GM12874 (cell line): ENCODE measurements around the gene CNTNAP1.

ENCODE experiments used
- TF ChIP-seq, protein P1 (sequence below): IDR thresholded peaks from 2 replicates; pipeline ENCODE4 v1.5.1; 2011; ENCODE audit warnings: low read depth, mild to moderate bottlenecking, control low read depth, low read length, moderate library complexity; ENCODE audit not compliant: insufficient read depth

CNTNAP1 gene

DNA sequence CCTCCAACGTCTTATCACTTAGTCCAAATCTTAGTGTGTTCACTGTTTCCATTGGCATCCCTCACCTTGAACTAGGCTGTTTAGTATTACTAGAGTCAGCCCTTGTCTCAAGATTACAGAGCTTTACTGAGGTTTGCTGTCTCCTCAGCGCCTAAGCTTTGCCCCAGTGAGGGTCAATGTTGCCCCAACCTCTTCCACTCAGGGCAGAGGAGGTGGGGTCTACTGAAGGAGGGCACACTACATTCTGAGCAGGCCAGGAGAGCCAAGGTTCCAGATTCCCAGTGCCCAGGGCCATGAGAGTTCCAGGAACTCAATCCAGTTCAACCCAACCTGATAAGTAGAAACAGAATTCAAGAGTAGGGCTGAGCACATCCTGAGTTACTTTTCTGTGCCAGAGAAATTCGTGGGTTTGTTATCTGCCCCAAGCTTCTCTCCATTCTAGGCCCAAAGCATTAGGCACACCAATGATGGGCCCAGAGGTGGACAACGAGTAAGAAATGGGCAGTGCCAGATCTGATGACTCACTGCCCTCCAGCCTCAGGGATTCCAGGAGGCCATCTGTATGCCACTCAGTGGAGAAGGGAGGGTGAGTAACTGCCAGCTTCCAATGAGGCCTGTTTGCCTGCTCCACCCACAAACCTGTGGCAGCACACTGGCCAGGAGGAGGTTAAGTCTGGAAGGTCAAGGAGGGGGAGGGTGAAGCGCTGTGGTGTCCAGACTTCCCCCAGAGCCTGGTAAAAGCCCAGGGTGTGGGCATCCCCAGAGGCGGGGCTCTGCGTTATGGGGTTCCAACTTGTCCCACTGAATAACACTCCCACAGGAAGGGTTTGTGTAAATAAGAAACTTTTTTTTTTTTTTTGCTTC is 15.0 kb upstream of the CNTNAP1 start:
- TF ChIP-seq, protein P1, sequence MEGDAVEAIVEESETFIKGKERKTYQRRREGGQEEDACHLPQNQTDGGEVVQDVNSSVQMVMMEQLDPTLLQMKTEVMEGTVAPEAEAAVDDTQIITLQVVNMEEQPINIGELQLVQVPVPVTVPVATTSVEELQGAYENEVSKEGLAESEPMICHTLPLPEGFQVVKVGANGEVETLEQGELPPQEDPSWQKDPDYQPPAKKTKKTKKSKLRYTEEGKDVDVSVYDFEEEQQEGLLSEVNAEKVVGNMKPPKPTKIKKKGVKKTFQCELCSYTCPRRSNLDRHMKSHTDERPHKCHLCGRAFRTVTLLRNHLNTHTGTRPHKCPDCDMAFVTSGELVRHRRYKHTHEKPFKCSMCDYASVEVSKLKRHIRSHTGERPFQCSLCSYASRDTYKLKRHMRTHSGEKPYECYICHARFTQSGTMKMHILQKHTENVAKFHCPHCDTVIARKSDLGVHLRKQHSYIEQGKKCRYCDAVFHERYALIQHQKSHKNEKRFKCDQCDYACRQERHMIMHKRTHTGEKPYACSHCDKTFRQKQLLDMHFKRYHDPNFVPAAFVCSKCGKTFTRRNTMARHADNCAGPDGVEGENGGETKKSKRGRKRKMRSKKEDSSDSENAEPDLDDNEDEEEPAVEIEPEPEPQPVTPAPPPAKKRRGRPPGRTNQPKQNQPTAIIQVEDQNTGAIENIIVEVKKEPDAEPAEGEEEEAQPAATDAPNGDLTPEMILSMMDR = no peak

DNA sequence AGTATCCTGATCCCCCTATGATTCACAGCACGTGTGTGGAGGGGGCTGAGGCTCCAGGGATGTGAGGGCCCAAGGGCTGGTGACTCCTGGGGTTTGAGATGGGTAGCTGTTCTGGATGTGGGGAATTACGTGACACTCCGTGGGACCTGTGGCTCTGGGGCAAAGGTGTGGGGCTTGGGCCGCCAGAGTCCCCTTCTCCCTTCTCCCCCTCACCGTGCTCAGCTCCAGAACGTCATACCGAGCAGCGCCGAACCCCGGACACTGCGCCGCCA is 12.7 kb upstream of the CNTNAP1 start:
- TF ChIP-seq, protein P1 = no peak

DNA sequence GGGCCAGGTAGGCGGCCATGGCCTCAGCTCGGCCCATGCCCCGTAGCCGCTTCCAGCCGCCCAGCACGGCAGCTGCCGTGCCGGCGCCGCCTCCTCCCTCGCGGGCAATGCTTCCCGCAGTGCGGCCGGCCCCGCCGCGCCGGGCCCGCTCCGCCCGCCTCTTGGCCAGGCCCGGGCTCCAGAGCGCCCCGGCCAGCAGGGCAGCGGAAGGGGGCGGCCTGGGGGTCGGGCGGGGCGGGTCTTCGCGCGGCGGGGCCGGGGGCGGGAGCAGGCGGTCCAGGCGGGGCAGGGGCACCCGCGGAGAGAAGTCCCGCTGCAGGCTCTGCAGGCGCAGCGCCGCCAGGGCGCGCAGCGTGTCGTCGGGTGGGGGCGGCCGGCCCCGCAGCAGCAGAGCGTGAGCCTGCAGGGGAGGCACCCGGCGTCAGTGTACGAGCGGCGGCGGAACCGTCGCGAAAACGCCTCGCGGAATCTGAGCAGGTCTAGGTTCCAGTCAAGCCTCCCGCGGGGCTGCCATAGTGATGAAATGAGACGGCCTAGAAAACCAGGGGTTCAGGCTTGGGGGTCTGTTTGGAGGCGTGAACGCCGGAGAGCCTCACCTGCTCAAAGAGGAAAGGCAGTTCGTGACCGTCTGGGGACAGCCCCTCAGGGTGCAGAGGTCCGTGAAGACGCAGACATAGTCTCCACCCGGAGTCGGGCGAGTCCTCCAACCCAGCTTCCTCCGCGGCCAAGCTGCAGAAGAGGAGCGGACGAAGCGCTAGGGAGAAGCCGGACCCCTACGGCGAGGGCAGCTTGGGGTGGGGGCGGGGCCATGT is 12.1 kb upstream of the CNTNAP1 start:
- TF ChIP-seq, protein P1 = no peak

DNA sequence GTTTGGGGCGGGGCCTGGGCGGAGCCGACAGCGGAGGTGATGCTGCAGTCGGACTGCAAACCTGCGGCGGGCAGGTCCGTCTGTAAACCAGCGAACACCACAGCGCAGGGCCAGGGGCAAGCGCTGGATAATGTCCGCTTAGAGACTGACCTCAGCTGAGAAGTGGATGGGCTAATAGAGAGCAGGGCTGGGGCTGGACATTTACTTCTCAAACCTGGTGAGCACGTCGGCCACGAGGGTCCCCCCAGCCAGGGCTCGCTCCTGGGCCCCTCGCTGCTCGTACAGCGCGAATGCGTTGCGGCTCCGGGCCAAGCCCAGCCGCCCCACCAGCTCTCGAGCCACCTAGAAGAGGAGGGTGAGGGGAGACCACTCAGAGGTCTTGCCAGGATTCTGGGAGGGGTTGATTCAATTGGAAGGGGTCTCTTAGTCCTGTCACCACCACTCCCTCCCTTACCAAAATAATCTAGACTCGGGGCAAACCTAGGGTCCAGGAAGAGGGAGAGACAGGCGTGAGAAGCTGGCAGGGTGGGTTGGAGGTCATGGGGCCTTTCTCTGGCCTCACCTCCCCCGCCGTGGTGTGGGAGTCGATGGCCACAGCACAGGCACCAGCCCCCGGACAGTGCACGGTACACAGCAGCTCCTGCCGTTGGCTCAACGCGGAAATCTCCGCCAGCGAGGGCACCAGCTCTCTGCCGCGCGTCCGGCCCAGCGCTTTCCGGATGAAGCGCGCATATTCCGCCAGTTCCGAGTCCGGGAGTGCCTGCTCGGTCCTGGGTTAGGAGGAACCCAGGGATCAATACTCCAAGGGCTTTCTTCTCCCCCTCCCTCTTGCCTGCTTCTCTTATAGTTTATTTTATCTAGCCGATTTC is 11.3 kb upstream of the CNTNAP1 start:
- TF ChIP-seq, protein P1 = no peak

DNA sequence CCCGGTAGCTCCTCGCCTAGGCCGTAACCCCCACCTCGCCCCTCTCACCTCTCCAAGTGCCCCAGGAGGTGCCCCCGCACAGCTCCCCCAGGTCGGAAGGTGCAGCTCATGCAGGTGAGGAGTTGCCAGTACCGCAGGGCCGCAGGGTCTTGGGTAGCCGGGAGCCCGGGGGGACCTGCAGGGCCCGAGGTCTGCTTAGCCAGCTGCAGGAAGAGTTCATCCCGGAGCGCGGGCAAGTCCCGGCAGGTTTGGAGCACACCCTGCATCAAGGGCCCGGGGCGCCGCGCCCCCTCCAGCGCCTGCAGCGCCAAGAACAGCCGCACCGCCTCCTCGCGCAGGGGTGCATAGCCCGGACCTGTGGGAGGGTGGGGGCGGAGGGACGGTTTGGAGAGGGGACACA is 10.3 kb upstream of the CNTNAP1 start:
- TF ChIP-seq, protein P1 = no peak

DNA sequence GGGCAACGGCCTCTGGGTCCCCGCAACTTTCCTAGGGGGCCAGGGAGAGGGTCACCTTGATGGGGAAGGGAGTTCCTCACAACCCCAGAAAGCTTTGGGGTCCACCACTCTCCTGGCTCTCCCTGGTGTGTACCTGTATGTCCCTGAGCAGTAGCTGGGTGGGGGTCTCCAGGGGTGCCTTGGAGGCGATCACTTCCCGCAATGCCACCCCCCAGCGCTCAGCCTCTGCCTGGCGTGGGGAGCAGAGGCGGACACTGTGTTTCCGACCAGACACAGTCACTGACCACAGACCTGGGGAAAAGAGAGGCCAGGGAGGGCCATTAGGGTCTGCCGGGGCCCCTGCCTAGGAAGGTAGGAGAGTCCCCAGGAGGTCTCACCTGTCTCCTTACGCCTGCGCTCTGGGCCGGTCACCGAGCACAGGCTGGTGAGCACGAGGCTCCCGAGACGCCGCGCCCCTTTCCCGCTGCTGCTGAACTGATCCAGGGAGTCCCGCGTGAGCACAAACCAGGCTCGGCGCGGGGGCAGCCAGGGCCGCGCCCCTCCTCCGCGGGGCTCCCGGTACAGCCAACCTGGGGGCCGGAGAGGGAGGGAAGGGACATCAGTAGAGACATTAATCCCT is 9.0 kb upstream of the CNTNAP1 start:
- TF ChIP-seq, protein P1 = no peak
